Mesenteric fat pad (tissue), 1 donor: ENCODE data around the gene LINC01488. TPM values are rescaled to one million over a fixed set of nuclear protein-coding genes. Genes with fewer than 3 reads are reported as not detected.

ENCODE experiments used
- DNase-seq: peaks from one replicate; pipeline ENCODE4 v3.0.0-alpha.2; 2020; ENCODE audit warnings: low spot score
- total RNA-seq: library from RNA; stranded (reverse); fragmentation: NEBNext Ultra II Directional; extraction: Animal tissue kit (Norgen Biotek cat#: 25700); gene quantifications from one replicate; pipeline ENCODE4 v1.2.1, GENCODE V29; 2021
- donor health status: DM: yes; HTN: yes; CAD: no.

Gene LINC01488
- total RNA-seq, 1 donor from 2014 or later = not detected

- peak; percentile 78 for DNase-seq
Observed at GRCh38 chr11:69524291-69524882, 42.9 kb downstream of the LINC01488 start.

DNA sequence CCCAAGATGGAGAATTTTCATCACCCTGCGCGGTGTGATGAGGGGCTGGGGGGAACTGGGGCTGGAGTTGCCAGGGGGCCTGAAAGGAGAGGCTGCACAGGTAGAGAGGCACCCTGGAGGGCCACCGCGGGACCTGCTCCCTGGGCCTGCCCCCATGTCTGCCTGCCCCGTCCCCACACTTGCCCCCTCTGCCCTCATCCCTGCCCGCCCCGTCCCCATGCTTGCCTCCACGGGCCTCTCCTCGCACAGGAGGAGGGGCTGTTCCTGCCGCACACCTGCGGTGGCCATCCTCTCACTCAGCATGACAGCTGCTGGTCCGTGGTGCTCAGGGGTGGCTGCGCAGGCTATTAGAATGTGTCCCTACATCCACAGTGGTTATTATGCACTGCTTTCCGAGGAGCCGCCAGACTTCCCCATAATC lies 43.5 kb downstream of the LINC01488 start:
- DNase-seq = peak; percentile 84

GRCh38 chr11:69525516-69526452 lies 44.3 kb downstream of the LINC01488 start:
- peak; percentile 81 for DNase-seq

DNA sequence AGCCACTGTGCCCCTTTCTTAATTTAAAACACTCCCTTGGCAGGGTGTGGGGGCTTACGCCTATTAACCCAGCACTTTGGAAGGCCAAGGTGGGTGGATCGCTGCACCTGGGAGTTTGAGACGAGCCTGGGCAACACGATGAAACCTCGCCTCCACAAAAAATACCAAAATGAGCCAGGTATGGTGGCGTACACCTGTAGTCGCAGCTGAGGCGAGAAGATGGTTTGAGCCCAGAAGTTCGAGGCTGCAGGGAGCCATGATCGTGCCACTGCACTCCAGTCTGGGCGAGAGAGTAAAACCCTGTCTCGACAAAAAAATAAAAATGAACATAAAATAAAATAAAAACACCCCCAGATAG lies 45.0 kb downstream of the LINC01488 start:
- DNase-seq = peak; percentile 5

DNA sequence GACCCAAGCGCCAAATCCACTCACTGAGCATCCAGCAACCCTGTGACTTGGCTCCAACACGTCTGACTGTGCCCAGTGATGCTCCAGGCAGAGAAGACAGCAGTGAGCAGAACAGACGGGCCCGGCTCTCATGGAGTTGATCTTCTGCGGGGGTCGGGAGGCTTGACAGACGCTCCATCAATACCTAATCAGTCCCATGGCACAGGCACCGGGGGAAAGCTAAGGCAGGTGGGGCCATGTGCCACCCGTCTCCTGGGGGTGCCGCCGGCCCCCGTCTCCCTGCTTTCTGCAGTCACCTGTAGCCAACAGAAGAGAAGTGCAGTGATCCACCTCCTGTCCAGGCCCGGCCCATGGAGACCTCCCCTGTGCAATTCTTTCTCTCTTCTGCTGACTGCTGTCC lies 47.5 kb downstream of the LINC01488 start:
- DNase-seq = peak; percentile 75

DNA sequence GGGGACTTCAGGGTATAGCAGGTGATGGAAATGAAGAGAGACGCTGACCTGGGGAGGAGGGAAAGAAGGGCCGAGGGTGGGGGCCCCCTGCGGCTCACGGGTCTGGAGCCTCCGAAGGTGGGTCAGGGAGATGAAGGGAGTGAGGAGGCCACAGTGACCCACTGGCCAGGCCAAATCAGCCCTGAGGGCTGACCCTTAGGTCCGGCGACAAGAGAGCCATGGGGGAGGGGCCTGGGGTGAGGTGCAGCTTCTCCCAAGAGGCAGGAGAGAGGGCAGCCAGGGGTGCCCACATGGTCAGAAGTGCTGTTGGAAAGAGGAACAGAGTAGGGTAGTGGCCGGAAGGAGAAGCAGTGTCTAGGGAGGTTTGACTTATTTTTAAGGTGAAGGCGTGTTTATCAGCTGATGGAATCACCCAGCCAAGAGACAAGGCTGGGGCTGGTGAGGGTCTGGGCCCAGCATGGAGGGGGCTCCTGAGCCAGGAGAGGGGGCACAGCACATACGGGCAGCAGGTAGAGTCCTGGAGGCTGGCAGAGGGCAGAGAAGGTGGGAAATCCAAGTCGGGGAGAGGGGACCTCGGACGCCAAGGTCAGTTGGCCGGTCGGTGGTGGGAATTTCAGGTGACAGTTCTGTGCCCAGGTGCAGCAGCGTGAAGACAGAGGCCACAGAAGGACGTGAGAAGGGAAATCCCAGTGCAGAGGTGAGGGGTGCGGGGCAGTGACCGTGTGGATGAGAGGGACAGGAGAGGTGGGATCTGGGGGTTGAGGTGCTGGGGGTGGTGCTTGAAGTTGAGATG lies 49.0 kb downstream of the LINC01488 start:
- peak; percentile 80 for DNase-seq

- peak; percentile 62 for DNase-seq
Observed at GRCh38 chr11:69531071-69531716, 49.7 kb downstream of the LINC01488 start.

DNA sequence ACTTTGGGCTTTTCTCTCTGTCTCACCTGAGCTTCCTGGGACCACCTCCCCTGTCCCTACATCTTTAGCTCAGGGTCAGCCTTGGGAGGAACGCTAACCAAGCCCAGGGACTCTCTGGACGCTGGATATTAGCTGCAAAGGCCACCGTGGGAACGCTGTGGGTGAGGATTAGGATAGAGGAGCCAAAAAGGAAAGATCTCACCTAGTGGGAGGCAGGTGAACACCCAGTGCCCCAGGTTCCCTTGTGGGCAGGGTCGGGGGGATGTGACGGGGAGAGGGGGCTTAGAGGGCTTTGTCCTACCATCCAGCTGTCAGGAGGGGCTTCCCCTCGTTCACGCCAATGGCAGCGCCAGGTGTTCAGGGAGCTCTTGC lies 50.2 kb downstream of the LINC01488 start:
- no peak for DNase-seq

GRCh38 chr11:69533296-69534165 lies 52.1 kb downstream of the LINC01488 start:
- DNase-seq = no peak

- DNase-seq = no peak
Observed at GRCh38 chr11:69534166-69534530, 52.7 kb downstream of the LINC01488 start.

- DNase-seq = peak; percentile 68
Observed at GRCh38 chr11:69535908-69536307, 54.4 kb downstream of the LINC01488 start.

- DNase-seq = peak; percentile 47
Observed at GRCh38 chr11:69536406-69536805, 54.9 kb downstream of the LINC01488 start.

- DNase-seq = peak; percentile 81
Observed at GRCh38 chr11:69537126-69537525, 55.7 kb downstream of the LINC01488 start.

- peak; percentile 60 for DNase-seq
Observed at GRCh38 chr11:69537855-69538640, 56.6 kb downstream of the LINC01488 start.

DNA sequence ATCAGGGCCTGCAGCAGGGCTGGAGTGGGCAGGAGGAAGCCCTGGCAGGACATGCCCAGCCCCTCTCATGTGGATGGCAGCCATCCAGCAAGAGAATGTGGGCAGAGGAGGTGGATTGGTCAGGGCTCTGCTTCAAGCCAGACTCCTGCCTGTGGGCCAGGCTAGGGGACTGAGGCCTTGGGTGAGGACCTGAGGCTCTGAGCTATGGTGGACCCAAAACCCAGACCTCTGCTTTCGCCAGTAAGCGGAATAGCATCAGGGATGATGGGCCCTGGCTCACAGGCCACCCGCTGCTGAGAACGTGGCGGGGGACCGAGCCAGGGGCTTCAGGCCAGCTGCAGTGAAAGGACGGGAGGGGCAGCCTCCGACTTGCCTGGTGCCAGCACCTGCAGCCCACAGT lies 57.4 kb downstream of the LINC01488 start:
- peak; percentile 51 for DNase-seq

DNA sequence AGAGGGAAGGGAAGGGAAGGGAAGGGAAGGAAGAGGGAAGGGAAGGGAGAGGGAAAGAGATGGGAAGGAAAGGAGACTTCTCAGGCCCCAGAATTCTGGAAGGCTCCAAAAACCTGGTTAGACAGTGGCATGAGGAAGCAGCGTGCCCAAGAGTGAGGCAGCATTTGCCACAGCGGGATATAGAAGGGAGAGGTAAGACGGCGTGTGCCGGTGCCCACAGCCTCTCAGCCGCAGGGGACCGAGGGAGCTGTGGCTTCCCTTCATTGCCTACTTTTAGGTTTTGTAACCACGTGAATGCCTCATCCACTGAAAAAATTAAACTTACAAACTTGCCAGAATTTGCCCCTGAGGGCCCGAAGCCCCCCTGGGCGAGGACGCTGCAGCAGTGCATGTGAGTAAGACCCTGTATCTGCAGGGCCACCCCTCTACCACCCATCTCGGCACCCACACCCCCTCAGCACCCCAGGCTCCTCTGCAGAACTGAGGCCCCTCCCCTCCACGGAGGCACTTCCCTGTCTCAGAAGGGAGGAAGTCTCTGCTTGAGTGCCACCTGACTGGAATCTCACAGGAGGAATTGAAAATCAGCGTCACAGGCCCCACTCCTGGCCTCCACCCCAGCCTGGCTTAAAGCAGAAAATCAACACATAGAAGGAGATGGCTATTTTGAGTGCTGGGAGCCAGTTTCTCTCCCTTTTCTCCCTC lies 58.1 kb downstream of the LINC01488 start:
- peak; percentile 69 for DNase-seq

DNA sequence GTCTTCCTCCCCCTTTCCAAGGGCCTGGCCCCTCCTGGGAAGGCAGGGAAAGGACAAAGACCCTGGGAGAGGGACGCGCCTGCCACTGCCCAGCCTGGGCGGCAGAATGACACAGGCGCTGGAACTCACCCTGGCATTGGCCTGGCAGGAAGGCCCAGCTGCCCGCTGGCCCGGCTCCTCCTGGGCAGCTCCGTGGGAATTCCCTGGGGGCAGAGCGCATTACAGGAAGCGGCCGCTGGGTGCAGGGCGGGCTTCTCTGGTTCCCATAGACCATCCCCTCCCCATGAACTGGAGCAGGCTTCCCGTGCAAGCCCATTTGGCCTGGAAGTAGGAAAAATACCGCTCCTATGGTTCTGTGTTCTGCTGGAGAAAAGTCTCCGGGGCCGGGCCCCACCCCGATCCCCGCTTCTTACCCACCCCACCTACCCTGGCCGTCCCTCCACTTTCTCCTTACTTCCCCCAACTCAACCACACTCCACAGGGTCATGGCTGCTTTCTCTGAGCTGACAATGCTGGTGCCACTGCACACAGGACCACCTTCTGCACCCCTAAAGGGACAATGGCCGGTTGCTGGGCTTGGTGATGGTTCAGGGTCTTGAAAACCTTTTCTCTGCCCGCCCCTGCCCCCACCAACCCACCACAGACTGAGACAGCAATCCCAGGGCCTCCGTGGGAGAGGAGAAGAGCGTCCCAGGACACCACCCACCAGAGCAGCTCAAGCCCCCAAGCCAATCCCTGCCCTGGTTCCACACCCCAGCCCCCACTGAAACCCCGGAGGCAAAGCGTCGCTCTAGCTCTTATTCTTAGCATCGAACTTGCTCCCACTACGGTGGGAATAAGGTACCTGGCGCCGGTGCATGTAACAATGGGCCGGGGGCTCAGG lies 58.9 kb downstream of the LINC01488 start:
- DNase-seq = peak; percentile 87

DNA sequence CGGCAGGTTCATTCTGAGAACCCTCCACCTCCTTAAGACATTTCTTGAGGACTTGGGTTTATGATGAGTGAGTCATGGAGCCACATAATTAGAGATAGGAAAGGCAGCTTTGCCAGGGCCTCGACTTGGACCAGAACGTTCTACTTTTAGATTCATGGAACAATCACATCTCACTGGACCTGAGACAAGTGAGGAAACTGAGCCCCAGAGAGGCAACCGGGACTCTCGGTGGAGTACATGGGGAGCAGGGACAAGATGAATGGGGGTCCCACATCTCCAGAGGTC lies 59.5 kb downstream of the LINC01488 start:
- DNase-seq = no peak
